ENCODE data around the gene MT3.

MT3 gene

DNA sequence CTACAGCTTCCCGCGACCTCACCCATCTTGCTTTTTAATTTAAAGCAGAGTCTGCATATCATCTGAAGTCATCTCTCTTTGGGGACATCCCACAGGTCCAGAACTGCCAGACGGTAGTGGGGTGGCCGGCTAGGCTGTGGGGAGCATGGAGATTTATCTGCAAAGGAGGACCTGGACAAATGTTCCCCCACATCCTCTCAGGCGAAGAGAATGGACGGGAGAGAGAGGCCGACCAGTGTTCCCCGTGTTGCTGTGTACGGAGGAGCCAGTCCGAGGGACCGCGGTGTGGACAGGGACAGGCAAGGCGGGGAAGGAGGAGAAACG is 42.5 kb downstream of the MT3 start:
- DNase-seq = no peak

DNA sequence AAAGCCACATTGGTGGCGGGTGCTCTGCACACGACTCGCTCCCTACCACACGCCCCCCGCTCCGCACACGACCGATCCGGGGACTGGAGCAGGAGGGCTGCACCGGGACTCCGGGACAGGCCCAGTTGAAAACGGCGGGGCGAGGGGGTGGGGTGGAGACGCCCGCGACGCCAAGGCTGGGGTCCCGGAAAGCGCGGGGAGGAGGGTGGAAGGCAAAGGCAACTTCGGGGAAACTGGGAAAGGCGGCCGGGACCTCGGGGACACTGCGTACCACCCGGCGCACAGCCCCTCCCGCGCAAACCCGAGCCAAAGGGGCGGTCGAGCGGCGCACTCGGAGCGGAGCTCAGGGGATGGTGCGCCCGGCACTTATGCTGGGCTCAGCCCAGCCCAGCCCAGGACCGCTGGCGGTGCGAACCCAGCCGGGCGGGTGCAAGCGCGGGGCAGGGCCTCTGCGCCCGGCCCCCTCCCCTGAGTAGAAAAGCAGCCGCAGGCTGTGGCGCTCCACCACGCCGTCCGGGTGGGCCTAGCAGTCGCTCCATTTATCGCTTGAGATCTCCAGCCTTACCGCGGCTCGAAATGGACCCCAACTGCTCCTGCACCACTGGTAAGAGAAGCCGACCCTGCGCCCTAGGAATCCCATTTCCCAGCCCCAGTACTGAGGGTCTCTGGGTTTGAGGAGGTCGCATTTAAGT is 43.0 kb downstream of the MT3 start, which contains the start of gene MT1M:
Gene MT1M (plus strand): TSS at position 504 of the 692 bp plus-strand sequence. CDS start 73 bp downstream, at position 577.
- DNase-seq = no peak

DNA sequence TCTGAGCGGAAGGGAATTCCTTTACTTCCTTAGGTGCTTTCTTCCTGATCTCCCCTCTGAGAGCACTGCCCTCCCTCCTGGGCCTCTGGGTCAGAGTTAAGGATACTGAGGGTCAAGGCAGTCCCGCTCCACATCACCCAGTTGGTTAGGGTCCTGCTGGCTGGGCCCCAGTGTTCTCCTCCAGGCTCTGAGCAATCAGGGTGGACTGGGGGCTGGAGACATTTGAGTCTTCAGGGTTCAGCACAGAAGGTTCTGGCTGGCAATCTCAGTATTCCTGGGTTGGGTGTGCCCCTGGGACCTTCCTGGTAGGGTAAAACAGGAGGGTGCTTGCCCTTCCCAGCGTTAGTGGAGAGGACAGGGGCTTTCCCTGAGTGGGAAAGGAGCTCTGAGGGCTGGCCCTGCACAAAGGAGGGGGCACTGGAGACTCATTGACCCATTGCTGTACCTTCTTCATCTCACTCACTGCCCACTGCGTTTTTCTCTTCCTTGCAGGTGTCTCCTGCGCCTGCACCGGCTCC is 43.6 kb downstream of the MT3 start:
- DNase-seq = no peak

DNA sequence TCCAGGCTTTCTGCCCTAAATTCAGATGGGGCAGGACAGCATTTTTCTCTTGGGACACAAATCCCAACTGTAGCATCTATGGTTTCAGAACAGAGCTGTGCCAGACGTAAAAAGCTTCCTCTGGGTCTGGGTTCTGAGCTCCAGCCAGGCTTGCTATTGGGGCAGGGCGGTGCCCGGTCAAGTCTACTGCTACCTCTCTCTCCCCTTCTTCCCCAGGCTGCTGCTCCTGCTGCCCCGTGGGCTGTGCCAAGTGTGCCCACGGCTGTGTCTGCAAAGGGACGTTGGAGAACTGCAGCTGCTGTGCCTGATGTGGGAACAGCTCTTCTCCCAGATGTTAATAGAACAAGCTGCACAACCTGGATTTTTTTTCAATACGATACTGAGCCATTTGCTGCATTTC is 44.2 kb downstream of the MT3 start:
- no peak for DNase-seq

DNA sequence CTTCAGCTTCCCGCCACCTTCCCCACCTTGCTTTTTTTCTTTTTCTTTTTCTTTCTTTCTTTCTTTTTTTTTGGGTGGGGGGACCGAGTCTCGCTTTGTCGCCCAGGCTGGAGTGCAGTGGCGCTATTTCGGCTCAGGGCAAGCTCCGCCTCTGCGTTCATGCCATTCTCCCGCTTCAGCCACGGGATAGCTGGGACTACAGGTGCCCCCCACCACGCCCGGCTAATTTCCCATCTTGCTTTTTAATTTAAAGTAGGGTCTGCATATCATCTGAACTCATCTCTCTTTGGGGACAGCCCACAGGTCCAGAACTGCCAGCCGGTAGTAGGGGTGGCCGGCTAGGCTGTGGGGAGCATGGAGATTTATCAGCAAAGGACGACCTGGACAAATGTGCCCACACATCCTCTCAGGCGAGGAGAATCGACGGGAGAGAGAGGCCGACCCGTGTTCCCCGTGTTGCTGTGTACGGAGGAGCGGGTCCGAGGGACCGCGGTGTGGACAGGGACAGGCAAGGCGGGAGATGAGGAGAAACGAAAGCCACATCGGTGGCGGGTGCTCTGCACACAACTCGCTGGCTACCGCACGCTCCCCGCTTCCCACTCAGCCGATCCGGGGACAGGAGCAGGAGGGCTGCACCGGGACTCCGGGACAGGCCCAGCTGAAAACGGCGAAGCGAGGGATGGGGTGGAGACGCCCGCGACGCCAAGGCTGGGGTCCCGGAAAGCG is 45.5 kb downstream of the MT3 start:
- DNase-seq = no peak

DNA sequence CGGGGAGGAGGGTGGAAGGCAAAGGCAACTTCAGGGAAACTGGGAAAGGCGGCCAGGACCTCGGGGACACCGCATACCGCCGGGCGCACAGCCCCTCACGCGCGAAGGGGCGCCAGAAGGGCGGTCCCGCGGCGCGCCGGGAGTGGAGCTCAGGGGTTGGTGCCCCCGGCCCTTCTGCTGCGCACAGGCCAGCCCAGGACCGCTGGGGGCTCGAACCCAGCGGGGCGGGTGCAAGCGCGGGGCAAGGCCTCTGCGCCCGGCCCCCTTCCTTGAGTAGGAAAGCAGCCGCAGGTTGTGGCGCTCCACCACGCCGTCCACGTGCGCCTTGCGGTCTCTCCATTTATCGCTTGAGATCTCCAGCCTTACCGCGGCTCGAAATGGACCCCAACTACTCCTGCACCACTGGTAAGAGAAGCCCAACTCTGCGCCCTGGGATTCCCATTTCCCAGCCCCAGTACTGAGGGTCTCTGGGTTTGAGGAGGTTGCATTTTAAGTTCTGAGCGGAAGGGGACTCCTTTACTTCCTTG is 46.2 kb downstream of the MT3 start:
- no peak for DNase-seq

DNA sequence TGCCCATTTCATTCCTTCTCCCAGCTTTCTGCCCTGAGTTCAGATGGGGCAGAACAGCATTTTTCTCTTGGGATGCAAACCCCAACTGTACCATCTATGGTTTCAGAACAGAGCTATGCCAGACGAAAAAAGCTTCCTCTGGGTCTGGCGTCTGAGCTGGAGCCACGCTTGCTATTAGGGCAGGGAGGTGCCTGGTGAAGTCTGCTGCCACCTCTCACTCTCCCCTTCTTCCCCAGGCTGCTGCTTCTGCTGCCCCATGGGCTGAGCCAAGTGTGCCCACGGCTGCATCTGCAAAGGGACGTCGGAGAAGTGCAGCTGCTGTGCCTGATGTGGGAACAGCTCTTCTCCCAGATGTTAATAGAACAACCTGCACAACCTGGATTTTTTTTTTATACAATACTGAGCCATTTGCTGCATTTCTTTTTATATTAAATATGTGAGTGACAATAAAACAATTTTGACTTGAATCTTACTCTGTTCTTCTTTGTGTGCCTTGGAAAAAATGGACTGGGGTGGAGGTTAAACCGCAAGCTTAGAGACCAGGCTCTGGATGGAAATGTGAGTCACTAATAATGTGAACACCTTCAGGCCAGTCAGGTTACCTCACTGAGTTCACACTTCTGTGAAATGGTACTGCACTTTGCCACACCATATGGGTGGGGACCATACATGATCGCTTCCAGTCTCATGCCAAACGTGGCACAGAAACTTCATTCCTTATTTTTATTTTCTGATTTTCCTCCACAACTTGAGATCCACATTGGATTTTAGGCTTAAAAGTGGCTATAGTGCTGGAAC is 47.5 kb downstream of the MT3 start:
- DNase-seq = no peak

DNA sequence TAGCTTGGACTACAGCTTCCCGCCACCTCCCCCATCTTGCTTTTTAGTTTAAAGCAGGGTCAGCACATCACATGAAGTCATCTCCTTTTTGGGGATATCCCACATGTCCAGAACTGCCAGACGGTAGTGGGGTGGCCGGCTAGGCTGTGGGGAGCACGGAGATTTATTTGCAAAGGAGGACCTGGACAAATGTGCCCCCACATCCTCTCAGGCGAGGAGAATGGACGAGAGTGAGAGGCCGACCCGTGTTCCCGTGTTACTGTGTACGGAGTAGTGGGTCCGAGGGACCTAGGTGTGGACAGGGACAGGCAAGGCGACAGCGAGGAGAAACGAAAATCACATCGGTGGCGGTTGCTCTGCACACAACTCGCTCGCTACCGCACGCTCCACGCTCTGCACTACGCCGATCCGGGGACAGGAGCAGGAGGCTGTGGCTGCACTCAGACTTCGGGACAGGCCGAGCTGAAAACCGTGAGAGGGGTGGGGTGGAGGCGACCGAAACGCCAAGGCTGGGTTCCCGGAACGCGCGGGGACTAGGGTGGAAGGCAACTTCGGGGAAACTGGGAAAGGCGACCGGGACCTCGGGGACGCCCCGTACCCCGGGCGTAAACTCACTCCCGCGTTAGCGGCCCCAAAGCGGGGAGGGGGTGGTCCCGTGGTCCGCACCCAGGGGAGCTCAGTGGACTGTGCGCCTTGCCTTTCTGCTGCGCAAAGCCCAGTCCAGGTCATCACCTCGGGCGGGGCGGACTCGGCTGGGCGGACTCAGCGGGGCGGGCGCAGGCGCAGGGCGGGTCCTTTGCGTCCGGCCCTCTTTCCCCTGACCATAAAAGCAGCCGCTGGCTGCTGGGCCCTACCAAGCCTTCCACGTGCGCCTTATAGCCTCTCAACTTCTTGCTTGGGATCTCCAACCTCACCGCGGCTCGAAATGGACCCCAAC is 48.8 kb downstream of the MT3 start, which contains the start of gene MT1A:
Gene MT1A (plus strand): TSS at position 853 of the 937 bp plus-strand sequence. CDS start 73 bp downstream, at position 926.
- DNase-seq = no peak

DNA sequence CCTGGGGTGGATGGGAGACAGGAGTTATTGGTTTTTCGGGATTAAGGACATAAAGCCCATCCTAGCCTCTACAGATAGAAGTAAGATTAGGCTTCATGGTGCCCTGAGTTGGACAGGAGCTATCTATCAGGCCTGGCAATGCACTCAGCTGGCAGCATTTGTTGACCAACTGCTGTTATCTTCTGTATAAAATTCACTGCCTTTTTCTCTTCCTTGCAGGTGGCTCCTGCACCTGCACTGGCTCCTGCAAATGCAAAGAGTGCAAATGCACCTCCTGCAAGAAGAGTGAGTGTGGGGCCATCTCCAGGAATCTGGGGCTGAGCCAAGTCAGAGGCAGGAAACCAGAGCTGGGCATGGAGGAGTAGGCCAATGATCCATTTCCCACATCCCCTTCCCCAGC is 49.7 kb downstream of the MT3 start:
- no peak for DNase-seq

DNA sequence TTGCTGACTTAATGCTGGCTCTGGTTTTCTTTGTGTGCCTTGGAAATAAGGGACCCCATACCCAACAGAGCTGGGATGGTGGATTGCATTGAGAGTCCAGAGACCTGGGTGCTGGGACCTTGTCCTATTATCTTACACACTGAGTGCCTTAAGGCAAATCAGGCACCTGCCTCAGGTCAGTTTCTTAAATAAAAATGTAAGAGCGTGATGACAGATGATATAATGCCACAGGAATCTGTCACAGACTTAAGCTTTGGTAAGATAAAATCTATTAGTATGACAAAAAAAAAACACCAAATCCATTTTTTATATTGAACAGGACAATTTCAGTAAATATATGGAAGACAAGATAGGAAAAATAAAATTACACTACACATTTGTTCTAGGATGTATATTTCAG is 50.7 kb downstream of the MT3 start:
- DNase-seq = no peak

All from T-helper 9 cell (primary cell).